GM21526 (cell line): ENCODE measurements around the gene TRIM33.
"Not testable (repeated sequence)": the region's sequence is repeated elsewhere in the genome, so short reads cannot be mapped to it uniquely, and the experiment has no call there.

Source experiments
- ATAC-seq: cut with Tn5 transposase; IDR thresholded peaks from one replicate; pipeline ENCODE4 v1.9.1; 2021; ENCODE audit warnings: moderate library complexity; ENCODE audit not compliant: unreplicated experiment, low FRiP score

Gene TRIM33

DNA sequence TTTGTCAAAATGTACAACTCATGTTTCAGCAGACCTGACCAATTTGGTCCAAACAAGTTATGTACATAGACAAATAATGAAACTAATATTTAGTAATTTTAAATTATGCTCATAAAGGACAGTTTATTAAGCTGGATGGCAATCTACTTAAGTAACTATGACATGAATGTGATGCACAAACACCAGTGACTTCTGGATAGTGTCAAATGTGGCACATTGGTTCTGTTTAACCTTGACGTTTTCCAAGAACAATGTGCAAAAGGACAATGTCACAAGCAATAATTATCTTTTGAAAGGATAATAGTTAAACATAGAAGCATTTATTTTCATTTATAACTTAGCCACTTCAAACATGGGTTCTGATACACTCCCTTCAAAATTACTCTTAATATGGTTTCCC is 80.0 kb downstream of the TRIM33 start:
- ATAC-seq: no peak

DNA sequence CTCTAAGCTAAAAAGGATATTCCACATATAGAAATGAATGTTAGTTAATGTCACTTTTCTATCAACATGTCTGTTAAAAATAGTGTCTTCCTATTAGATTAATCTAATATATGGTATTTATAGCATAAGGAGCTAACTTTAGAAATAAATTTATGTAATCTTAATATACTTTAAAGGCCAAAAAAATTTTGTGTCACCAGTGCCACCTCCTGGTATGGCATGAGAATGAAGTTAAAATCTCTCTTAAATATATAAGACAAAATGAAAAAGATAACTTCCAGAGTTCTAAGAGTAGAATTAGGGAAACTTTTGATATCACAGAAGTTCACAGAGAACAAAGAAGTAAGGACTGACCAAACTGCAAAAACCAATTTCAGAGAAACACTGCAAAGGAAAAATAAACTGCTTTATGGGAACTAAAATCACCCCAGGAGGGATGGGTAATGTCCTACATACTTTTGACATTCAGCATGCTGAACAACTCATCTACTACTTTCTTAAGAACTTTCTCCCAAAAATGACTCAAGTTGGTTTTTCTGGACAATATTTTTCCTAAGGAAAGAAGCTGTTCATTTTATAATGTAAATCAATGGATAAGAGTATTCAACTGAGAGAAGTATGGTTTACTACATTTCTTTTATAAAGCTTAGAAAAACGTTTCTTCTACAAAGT is 82.8 kb downstream of the TRIM33 start:
- ATAC-seq: no peak

DNA sequence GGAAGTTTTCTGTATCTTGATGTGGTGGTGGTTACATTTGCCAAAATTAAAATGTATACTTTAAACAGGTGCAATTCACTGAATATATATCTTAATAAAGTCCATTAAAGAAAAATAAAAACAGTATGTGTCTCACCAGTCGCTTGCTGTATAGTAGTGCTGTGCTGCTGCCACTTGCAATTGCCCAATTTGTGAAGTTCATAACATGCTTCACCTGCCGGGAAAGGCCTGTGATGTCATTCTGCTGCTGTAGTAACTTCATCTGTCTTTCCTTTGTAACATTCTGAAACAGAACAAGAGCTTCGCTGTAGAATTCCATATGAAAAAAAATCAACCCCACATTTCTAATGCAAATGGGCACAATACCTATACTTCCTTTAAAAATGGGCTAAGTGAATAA is 83.4 kb downstream of the TRIM33 start:
- no peak for ATAC-seq

DNA sequence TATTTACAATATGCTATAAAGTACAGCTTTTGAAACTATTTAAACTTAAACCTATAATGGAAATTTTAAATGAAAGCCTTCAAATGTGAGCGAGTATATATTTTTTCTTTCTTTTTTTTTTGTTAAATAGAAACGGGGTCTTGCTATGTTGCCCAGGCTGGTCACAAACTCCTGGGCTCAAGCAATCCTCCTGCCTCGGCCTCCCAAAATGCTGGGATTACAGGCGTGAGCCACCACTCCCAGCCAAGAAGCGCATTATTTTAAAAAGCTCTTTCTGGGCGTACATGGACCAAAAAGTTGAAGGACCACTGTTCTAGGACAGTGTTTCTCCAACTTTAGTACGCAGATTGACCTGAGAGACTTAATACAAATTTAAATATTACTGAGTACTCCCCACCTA is 87.5 kb downstream of the TRIM33 start:
- no peak for ATAC-seq

DNA sequence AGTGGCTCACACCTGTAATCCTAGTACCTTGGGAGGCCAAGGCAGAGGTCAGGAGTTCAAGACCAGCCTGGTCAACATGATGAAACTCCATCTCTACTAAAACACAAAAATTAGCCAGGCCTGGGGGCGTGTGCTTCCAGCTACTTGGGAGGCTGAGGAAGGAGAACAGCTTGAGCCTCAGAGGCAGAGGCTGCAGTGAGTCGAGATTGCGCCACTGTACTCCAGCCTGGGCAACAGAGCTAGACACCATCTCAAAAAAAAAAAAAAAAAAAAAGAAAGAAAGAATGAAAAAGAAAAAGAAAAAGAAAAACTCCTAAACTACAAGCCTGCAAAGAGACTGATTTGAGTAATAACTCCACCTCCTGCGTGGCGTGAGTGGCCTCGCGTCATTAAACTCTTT is 92.1 kb downstream of the TRIM33 start:
- not testable (repeated sequence) for ATAC-seq

- no peak for ATAC-seq
These were observed 113.4 kb downstream of the TRIM33 start for GRCh38 chr1:114397601-114398000.

- no peak for ATAC-seq
These were observed 115.1 kb downstream of the TRIM33 start for GRCh38 chr1:114395863-114396262.

- ATAC-seq: no peak
These were observed 120.0 kb downstream of the TRIM33 start for GRCh38 chr1:114390960-114391359.

DNA sequence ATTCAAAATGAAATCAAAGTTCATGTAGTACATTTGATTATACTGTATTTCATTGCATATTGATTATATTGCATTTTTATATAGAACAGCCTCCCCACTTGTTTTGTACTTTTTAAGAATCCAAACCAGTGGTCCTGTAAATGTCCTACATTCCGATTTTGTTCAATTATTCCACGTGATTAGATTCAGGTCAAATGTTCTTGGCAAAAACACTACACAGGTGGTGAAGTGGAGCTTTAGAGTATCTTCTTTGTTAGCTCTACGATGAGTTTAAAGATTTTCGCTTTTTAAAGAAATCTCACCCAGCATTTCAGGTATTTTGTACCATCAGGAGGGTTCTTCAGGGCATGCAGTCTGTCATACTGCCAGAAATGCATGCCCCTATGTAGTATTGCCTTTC is 120.6 kb downstream of the TRIM33 start:
- ATAC-seq: no peak

DNA sequence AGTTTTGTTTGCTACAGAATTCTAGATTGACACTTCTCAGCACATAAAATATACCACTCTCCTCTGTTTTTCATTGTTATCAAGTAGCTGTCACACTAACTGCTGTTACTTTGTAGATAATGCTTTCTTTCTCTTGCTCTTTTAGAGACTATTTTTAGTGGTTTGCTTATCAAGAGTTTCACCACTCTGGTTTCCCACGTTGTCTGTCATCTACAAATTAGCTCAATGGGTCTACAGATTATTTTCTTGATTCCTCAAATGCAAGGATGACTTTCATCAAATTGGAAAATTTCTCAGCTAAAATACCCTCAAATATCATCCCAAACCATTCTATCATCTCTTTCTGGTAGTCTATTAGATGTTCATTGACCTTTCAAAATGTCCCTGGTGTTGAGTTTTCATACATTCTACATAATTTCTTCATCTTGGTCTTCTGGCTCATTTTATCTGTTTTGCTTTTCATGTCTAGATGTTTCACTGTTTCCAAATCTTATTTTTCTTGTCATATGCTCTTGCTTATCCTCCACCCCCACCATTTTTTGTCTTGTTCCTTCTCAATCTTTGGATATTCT is 122.5 kb downstream of the TRIM33 start:
- no peak for ATAC-seq

DNA sequence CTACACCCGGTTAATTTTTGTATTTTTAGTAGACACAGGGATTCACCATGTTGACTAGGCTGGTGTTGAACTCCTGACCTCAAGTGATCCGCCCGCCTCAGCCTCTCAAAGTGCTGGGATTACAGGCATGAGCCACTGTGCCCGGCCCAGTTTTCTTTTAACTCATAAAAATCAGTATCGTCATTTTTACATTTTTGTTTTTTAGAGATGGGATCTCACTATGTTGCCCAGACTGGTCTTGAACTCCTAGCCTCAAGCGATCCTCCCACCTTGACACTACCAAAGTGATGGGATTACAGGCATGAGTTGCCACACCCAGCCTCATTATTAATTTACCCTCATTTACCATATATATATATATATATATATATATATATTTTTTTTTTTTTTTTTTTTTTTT is 123.4 kb downstream of the TRIM33 start:
- not testable (repeated sequence) for ATAC-seq

GRCh38 chr1:114387010-114387360 is 124.0 kb downstream of the TRIM33 start:
- no peak for ATAC-seq

GRCh38 chr1:114386129-114387009 is 124.6 kb downstream of the TRIM33 start:
- no peak for ATAC-seq

GRCh38 chr1:114384922-114385321 is 126.1 kb downstream of the TRIM33 start:
- no peak for ATAC-seq

DNA sequence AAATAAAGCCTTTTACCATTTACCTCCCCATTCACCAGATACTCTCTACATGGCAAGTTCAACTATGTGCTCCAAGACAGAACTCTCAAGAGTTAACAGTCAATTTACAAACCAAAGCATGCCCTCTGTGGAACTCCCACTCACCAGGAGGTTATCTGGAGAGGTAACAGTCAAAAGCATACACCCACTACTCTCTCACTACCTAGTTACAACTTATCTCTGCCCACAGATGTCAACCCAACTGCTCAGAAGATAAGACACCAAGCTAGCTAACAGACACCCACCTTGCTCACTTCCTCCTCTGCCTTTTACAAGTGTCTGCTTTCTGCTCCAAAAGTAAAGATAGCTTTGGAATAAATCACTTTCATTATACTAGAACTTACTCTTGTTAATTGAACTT is 131.0 kb downstream of the TRIM33 start:
- no peak for ATAC-seq

DNA sequence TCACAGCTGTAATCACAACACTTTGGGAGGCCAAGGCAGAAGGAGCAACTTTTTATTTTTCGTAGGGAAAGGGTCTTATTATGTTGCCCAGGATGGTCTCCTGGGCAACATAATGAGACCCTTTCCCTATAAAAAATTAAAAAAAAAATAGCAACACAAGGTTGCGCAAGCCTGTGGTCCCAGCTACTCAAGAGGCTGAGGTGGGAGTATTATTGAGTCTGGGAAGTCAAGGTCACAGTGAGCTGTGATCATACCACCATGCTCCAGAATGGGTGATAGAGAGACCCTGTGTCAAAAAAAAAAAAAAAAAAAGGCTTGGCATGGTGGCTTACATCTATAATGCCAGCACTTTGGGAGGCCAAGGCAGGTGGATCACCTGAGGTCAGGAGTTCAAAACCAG is 131.6 kb downstream of the TRIM33 start:
- ATAC-seq: no peak

DNA sequence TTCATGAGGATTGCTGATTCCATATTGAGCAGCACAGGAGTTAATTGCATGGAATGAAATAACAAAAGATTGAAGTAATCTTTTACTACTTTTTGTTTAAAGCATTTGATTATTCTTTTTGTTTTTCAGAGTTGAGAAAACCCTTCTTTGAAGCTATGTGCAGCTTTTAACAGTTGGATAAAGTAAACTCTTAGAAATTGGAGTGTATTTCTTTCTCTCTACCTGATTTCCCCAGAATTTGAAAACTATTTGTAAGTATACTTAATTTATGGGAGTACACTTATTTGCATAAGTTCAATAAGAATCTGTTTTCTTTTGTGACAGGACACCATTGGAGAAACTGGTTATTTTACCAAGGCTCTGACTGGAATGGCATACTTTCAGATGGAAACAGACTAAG is 133.6 kb downstream of the TRIM33 start:
- ATAC-seq: no peak

GRCh38 chr1:114369930-114370329 is 141.1 kb downstream of the TRIM33 start:
- ATAC-seq: no peak

DNA sequence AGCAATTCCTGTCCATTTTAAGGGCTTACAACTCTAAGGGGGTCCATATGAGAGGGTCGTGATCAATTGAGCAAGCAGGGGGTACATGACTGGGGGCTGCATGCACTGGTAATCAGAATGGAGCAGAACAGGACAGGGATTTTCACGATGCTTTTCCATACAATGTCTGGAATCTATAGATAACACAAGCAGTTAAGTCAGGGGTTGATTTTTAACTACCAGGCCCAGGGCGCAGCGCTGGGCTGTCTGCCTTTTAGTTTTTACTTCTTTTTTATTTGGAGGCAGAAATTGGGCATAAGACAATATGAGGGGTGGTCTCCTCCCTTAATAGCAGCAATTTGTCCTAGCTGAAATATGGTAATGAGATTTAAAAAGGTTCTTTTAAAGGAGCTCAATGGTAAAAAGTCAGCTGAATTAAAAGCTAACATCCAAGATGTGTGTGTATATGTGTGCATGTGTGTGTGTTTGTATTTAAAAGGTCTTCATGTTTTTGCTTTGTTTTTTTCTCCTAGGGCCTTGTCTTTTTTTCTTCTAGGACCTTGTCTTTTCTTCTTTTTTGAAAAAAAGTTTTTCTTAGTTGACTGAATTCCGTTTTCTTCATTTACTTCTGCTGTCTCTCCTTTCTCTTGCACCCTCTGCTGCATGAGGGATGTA is 141.6 kb downstream of the TRIM33 start:
- ATAC-seq: not testable (repeated sequence)

DNA sequence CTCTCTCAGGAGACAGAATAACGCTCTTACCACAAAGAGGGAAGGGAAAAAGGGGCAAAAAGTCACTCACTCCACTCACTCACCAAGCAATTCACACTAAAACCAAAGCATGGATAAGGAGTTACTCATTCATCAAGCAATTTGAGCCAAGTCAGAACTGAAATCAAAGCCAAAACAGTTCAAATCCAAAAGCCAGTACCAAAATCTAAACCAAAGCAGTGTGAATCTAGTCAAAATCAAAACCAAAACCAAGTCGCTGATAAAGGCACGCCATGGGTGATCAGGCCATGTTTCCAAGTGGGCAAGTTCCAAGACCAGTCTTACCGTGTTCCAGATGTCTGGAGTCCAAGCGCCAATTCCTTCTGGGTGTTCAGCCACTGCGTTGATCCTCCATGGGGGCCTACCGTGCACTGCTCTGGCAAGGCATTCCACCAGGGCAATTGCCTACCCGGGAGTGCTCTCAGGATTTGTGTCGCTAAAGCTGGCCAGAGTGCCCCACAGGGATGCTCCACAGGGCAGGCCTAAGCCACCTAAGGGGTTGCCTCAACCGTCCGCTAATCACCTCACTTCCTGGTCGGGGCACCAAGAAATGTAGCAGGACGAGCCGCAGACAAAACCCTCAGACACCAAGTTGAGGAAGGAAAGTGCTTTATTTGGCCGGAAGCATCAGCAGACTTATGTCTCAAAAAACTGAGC is 142.3 kb downstream of the TRIM33 start:
- no peak for ATAC-seq

DNA sequence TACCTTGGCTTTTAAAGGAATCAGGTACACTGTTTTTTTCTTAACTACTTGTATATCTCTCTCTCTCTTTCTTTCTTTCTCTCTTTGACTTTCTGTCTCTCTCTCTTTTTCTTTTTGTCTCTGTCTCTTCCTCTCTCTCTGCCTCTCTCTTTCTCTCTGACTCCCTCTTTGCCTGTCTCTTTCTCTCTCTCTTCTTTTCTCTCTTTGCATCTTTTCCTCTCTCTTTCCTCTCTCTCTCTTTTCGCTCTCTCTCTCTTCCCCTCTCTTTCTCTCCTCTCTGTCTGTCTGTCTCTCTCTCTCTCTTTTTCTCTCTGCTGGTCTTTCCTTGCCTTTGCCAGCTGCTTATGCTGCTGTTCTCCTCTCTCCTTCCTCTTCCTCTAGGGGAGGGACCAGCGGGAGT is 143.2 kb downstream of the TRIM33 start:
- ATAC-seq: no peak
